ENCODE data around the gene RNF112. TPM values are rescaled to one million over a fixed set of nuclear protein-coding genes. Genes with fewer than 3 reads are reported as not detected.

The RNF112 gene
- polyA plus RNA-seq, 1 donor from 2014 or later = 33.3 TPM

DNA sequence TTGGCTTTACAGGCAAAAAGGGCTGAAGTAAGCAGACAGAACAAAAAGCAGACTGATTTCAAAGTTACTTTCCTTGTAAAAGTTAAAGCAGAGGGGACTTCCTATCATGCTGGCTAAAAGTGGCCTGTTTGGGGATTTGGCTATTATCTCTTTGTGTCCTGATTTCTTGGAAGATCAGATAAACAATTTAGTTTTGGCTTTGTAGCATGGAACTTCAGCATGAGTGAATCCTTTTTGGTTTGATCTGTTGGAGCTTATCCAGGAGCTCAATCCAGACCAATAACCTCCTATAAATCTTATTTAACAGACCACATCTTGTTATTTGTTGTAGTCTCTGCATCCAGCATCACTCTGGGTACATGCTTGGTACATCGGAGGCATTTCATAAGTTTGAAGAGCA is 8.9 kb upstream of the RNF112 start:
- no peaks in the 10 kb centered on the region for H3K79me2 ChIP-seq (replicated peaks; ENCODE audit: insufficient read depth, low read length)
- no peaks in the 10 kb centered on the region for H3F3A ChIP-seq (ENCODE audit: insufficient read depth, low read length, poor library complexity, severe bottlenecking)
- no peak overlapping the region for H3K9ac ChIP-seq (ENCODE audit: low read length)
- no peak overlapping the region for H3K27ac ChIP-seq (ENCODE audit: low read length)
- no peaks in the 10 kb centered on the region for H3K27me3 ChIP-seq (ENCODE audit: insufficient read depth, low read depth, low read length)
- H3K4me2 ChIP-seq (ENCODE audit: low read length) = no peak overlapping the region
- no peak overlapping the region for H3K4me3 ChIP-seq (ENCODE audit: low read length)
- H2AFZ ChIP-seq (ENCODE audit: low read depth, low read length) = no peak overlapping the region
- H3K9me2 ChIP-seq (ENCODE audit: insufficient read depth, low read length) = no peaks in the 10 kb centered on the region
- TF ChIP-seq TAF1 (IDR thresholded peaks at IDR 0.05; ENCODE audit: low read depth) (no peak), EP300 (conservative IDR thresholded peaks at IDR 0.05; ENCODE audit: poor library complexity, severe bottlenecking) (no peak), SMC3 (conservative IDR thresholded peaks at IDR 0.05; ENCODE audit: poor library complexity) (no peak), RAD21 (conservative IDR thresholded peaks at IDR 0.05) (no peak), EZH2 (IDR thresholded peaks at IDR 0.05; ENCODE audit: borderline replicate concordance, insufficient read depth, low read length, poor library complexity, severe bottlenecking) (no peak)
- TF ChIP-seq, protein P1, sequence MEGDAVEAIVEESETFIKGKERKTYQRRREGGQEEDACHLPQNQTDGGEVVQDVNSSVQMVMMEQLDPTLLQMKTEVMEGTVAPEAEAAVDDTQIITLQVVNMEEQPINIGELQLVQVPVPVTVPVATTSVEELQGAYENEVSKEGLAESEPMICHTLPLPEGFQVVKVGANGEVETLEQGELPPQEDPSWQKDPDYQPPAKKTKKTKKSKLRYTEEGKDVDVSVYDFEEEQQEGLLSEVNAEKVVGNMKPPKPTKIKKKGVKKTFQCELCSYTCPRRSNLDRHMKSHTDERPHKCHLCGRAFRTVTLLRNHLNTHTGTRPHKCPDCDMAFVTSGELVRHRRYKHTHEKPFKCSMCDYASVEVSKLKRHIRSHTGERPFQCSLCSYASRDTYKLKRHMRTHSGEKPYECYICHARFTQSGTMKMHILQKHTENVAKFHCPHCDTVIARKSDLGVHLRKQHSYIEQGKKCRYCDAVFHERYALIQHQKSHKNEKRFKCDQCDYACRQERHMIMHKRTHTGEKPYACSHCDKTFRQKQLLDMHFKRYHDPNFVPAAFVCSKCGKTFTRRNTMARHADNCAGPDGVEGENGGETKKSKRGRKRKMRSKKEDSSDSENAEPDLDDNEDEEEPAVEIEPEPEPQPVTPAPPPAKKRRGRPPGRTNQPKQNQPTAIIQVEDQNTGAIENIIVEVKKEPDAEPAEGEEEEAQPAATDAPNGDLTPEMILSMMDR (IDR thresholded peaks at IDR 0.05; ENCODE audit: poor library complexity, severe bottlenecking) = no peak
- H3K9me3 ChIP-seq (ENCODE audit: low read length) = no peaks in the 10 kb centered on the region
- H3K36me3 ChIP-seq (ENCODE audit: insufficient read depth, low read length) = no peaks in the 10 kb centered on the region
- H4K20me1 ChIP-seq (ENCODE audit: insufficient read depth) = no peaks in the 10 kb centered on the region

DNA sequence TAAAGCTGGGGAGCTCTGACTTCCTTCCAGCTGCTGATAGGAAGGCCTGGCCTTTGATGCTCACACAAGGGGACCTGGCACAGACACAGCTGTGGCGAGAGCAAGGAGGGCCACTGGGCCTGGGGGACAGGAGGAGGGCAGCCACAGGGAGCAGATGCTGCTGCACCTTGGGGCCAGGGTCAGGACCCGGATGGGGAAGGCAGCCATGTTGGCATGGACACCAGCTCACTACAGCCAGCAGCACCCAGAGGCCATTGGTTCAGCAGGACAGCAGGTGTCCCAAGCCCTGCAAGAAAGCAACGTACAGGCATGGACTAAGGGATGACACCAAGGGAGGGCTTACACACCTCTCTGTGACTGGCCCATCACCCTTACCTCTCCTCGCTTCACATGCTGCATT is 8.0 kb upstream of the RNF112 start:
- Histone ChIP-seq H3K9ac (ENCODE audit: low read length) (no peak overlapping the region), H3K36me3 (ENCODE audit: insufficient read depth, low read length) (no peaks in the 10 kb centered on the region), H3K9me3 (ENCODE audit: low read length) (no peaks in the 10 kb centered on the region), H3K79me2 (replicated peaks; ENCODE audit: insufficient read depth, low read length) (no peaks in the 10 kb centered on the region), H3K4me2 (ENCODE audit: low read length) (no peak overlapping the region), H4K20me1 (ENCODE audit: insufficient read depth) (no peaks in the 10 kb centered on the region), H3K27me3 (ENCODE audit: insufficient read depth, low read depth, low read length) (no peaks in the 10 kb centered on the region), H3F3A (ENCODE audit: insufficient read depth, low read length, poor library complexity, severe bottlenecking) (no peaks in the 10 kb centered on the region), H3K4me3 (ENCODE audit: low read length) (no peak overlapping the region), H3K9me2 (ENCODE audit: insufficient read depth, low read length) (no peaks in the 10 kb centered on the region), H3K27ac (ENCODE audit: low read length) (no peak overlapping the region), H2AFZ (ENCODE audit: low read depth, low read length) (no peak overlapping the region)
- TF ChIP-seq, protein P1 (IDR thresholded peaks at IDR 0.05; ENCODE audit: poor library complexity, severe bottlenecking) = no peak
- no peak for TF ChIP-seq RAD21 (conservative IDR thresholded peaks at IDR 0.05)
- TF ChIP-seq, protein P2, sequence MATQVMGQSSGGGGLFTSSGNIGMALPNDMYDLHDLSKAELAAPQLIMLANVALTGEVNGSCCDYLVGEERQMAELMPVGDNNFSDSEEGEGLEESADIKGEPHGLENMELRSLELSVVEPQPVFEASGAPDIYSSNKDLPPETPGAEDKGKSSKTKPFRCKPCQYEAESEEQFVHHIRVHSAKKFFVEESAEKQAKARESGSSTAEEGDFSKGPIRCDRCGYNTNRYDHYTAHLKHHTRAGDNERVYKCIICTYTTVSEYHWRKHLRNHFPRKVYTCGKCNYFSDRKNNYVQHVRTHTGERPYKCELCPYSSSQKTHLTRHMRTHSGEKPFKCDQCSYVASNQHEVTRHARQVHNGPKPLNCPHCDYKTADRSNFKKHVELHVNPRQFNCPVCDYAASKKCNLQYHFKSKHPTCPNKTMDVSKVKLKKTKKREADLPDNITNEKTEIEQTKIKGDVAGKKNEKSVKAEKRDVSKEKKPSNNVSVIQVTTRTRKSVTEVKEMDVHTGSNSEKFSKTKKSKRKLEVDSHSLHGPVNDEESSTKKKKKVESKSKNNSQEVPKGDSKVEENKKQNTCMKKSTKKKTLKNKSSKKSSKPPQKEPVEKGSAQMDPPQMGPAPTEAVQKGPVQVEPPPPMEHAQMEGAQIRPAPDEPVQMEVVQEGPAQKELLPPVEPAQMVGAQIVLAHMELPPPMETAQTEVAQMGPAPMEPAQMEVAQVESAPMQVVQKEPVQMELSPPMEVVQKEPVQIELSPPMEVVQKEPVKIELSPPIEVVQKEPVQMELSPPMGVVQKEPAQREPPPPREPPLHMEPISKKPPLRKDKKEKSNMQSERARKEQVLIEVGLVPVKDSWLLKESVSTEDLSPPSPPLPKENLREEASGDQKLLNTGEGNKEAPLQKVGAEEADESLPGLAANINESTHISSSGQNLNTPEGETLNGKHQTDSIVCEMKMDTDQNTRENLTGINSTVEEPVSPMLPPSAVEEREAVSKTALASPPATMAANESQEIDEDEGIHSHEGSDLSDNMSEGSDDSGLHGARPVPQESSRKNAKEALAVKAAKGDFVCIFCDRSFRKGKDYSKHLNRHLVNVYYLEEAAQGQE (IDR thresholded peaks at IDR 0.05; ENCODE audit: borderline replicate concordance) = no peak
- no peak for TF ChIP-seq MXI1 (conservative IDR thresholded peaks at IDR 0.05; ENCODE audit: poor library complexity, severe bottlenecking)
- TF ChIP-seq SMC3 (conservative IDR thresholded peaks at IDR 0.05; ENCODE audit: poor library complexity) = no peak
- no peak for TF ChIP-seq TAF1 (IDR thresholded peaks at IDR 0.05; ENCODE audit: low read depth)

Measured in neural cell (in vitro differentiated cells).